GM18498 (cell line): ENCODE measurements around the gene CAMK2D.
"Not testable (repeated sequence)": the region's sequence is repeated elsewhere in the genome, so short reads cannot be mapped to it uniquely, and the experiment has no call there.

Source experiments
- ATAC-seq: cut with Tn5 transposase; IDR thresholded peaks from one replicate; pipeline ENCODE4 v1.9.1; 2021; ENCODE audit warnings: mild to moderate bottlenecking, moderate library complexity; ENCODE audit not compliant: unreplicated experiment

CAMK2D gene

DNA sequence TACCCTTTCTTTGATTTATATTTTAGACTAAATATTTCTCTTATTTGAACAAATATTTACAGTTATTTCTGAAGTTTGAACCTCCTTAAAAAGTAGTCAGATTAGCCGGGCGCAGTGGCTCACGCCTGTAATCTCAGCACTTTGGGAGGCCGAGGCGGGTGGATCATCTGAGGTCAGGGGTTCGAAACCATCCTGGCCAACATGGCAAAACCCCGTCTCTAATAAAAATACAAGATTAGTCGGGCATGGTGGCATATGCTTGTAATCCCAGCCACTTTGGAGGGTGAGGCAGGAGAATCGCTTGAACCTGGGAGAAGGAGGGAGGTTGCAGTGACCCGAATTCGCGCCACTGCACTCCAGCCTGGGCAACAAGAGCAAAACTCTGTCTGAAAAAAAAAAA, 2.4 kb upstream of the CAMK2D start:
- not testable (repeated sequence) for ATAC-seq

DNA sequence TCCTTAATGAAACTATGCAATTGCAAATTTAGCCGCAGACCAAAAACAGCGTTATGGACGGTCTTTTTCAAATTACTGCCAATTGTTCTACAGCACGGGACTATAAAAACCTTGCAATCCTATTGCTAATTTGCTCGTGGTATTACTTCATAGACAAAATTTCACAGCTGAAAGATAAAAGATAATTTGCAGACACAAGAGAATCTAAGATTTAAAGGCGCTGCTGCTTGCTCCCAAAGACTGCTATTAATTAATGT, 1.4 kb upstream of the CAMK2D start:
- ATAC-seq: no peak

DNA sequence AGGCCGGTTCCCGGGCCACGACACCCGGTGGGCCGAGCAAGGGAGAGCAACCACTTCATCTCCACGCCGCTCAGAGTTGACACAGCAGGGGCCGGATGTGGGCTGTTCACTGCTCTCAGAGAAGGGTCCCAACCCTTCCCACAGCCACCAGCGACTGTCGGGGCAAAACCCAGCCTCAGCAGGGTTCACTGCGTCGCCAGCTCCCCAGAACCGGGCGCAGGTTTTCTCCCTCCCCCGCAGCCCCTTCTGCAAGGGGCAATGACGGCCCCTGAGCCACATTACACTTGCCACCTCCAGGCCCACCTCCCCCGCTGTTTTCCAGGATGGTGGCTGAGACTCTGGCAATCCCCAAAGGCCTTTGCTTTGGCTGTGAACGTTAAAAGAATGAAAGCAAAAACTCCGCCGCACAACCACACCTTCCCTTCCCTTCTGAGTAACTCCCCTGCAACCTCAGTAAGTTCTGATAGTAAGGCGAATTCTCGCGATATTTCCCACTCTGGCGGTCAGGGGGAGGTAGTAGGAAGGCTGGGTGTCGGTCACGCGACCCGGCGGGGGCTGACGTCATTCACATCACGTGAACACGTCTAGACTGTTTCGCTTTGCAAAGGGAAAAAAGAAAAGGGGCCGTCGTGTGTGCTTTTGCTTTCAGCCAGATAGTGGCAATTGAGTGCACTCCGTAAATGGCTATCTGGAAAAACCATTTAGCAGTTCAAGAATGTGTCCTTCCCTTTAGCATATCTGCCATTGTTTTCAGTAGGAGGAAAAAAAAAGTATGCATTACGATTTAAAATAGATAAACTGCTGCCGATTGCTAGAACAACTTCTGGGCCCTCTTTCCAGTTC, 869 bp upstream of the CAMK2D start:
- peak; percentile 63 for ATAC-seq

GRCh38 chr4:113760795-113761619, 531 bp downstream of the CAMK2D start:
- ATAC-seq: peak; percentile 29

DNA sequence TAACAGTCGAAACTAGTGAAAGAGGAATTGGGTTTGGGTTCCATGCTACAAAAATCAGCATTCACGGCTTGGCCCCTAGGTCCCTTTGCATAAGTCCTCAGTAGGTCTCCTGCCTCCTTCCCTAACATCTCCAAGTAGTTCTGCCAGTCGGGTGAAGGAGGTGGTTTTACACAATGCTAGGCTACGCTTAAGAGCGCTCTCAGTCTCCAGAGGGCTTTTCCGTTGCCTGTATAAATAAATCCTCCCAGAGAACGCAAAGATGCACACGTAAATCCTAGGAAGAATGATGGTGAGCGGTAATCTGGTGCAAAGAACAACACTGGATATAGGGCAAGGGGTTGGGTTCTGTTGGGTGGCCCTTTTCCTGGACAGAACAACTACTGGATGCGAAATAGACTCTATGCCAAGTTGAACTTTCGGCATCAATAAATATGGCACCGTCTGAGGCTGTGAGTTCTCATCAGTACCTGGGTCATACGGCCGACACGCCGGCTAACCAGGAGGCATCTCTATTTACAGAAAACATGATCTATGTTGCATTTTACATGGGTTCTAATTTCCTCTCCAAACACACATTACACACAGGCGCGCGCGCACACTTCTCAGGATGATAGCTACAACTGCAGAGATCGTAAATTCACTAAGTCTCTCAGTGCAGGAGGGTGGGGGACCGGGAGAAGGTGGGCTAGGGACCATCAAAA, 1.3 kb downstream of the CAMK2D start:
- ATAC-seq: no peak

DNA sequence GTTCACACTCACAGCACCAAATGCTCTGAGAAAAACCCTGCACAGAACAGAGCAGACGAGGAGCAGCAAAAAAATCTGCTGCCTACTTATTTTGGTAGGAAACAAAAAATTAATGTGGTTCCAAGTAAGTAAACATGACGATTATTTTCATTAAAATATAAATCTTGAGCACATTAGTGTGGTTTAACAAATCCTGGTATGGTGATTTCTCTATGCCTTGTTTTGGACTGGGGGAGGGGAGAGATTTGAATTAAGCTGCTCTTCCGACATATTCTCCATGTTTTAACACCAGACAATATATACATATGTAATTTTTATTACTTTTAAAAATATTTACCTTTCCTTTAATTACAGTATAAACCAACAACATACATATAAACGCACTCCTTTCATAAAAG, 1.8 kb downstream of the CAMK2D start:
- ATAC-seq: no peak

DNA sequence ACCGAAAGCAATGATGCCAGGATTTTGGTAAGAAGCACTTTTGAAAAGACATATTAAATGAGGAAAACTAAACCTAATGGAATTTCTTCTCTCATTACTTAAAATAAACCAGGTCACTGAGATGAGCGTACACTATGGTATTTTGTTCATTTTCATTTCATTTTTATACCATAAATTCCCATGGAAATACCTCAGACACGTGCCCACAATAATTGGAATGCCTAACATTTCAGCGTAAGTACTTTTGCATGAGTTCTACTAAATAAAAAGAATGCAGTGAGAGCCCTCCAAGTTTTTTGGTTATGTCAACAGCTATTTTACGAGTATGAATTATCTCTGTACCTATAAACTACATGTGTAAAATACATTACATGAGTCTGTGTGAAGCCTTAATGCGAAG, 3.2 kb downstream of the CAMK2D start:
- ATAC-seq: no peak

DNA sequence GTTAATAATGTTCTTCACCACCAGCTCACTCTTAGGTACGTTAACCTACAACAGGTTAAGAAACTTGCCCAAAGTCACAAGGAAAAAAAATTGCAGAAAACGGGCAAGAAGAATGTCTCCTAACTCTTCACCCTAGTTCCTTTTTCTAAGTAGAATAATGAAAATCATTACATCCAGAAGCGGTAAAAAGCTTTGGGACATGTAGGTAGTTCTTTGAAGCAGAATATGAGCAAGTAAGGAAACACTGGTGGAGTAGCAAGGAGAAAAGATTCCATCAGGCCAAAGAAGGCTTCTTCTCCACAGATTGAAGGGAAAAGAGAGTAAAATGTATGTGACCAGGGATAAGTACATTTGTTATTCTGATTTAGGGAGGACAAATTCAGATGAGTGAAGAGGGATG, 4.1 kb downstream of the CAMK2D start:
- no peak for ATAC-seq

- ATAC-seq: peak; percentile 73
Observed at GRCh38 chr4:113756005-113756410, 5.5 kb downstream of the CAMK2D start.

GRCh38 chr4:113750734-113751133, 10.8 kb downstream of the CAMK2D start:
- no peak for ATAC-seq

DNA sequence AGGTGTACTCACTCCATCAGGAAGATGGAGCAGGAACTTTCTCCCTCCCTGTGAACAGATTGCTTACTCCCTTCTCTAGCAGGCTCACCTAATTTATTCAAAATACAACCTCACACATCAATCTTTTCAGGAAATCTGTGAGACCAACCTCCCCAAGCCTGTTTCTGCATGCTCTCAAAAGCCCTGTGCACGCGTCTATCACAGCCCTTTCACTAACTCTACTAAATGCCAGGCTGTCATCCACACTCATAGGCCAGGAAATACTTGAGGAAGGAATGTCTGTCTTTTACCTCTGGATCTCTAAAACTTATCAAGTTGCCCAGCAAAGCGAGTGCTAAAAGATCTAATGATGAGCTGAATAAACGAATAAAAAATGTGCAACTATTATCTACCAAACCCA, 11.2 kb downstream of the CAMK2D start:
- no peak for ATAC-seq

GRCh38 chr4:113749178-113749577, 12.4 kb downstream of the CAMK2D start:
- ATAC-seq: no peak

DNA sequence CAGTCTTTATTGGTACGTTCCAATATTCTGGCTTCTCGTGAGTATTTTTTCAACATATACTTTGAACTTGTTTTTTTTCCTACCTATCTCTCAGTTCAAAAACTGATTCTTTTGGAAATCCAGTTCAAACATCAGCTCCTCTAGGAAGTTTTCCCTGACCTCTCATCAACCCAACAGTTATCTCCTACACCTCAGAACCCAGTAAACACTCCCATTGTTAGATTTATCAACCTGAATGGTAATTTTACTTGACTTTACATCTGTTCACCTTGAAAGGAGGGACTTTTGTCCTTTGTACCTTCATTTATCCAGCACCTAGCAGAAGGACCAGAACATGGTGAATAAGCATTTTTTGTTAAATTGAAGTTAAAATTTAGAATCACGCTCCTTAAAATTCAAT, 13.6 kb downstream of the CAMK2D start:
- ATAC-seq: no peak

DNA sequence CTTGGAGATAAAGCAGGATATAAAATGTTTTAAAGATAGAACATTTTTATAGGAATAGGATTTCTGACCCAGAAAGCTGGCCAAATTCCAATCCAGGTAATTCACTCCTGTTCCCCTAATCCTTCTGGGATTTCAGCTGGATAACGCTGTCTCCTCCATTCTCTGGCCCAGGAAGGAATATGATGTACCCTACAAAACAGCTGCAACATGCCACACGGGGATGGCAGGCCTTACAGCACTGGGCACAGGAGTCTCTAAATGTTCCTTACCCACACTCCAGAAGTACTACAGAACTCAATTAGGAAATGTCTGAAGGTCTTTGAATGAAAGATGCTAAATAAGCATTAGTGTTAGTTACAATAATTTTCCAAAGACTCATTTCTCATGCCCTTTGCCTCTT, 15.8 kb downstream of the CAMK2D start:
- no peak for ATAC-seq

DNA sequence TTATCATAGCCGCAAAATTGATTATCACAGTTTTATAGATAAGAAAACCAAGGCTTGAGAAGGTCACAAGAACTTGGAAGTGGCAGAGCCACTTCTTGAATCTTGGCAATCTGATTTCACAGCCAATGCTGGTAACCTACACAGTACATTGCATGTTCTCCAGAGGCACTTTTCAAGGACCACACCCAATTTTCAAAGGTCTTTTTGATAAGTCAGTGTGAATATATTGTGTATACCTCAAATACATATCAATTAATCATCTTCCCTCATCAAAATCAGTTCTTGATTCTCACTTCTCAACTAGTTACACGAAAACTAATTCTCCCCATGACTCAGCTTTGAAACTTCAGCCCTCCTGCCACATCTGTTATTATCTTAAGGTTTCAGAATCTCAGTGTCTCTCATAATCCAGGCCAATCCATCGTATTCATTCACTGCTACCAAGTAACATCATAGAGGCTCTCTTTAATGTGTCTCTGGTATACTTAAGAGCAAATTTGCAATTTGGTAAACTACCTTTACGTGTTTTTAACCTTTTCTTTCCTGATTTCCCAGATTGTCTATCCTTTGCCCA, 16.8 kb downstream of the CAMK2D start:
- no peak for ATAC-seq

- ATAC-seq: no peak
Observed at GRCh38 chr4:113743690-113744089, 17.8 kb downstream of the CAMK2D start.

DNA sequence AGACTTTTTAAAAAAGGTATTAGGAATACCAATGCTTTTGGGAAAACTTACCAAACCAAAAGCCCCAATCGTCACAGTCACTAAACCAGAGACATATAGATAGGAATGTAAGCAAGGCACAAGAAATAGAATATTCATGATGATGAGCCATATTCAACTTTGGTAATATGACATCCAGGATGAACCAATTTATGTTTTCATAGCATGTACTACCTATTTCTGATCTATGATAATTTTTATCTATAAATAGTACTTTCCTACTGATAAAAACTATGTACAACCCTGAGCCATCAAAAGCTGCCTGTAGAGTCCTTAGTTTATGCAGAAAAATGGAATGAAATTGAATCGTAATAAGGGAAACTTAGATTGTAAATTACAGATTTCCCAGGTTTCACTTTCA, 18.9 kb downstream of the CAMK2D start:
- ATAC-seq: no peak

DNA sequence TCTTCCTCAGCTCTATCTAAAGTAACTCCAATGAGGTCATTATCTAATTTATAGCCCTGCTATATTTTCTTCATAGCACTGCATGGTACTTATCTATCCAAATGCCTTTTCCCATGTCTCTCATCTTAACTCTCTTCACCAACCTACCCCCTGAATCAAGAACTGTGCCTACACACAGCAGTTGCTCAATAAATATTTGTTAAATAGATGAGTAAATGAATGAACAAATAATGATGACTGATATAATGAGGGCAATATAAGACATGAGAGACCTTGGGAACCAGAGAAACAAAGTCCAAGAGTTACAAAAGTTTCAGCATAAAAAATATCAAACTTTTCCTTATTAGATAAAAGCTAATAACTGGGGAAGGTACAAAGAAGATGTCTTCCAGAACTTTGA, 19.6 kb downstream of the CAMK2D start:
- no peak for ATAC-seq

GRCh38 chr4:113740857-113741379, 20.6 kb downstream of the CAMK2D start:
- ATAC-seq: no peak

DNA sequence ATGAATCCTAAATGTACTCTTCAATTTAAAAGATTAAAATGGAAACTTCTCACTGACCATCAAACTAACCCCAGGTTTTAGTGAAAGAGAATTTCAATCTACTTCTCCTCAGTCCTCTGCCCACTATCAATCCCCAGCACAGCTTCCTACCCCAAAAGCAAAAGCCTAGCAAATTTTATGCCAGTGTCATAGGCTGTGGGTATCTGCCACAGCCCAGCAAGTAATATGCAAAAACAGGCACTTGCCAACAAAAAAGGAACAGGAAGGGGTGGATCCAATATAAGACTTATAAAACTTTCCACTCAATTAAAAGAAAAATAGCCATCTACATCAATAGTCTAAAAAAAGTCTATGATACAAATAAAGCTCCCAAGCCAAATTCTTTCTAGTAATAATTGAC, 22.3 kb downstream of the CAMK2D start:
- no peak for ATAC-seq

DNA sequence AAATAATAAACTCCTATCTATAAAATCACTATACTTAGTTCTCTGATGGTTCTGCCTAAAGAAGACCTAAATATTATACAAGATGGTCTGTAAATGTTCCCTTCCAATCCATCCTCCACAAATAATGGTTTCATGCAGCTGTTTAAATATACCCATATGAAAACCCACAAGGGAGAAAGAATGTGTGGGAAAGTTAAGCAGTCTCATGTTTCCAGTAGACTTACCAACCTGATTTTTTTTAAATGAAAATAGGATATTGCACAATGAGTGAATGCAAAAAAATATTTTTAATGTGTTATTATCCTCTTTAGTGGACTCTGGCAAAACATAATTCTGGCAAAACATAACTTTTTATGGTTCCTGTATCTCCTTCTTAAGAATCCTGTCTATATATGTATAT, 23.3 kb downstream of the CAMK2D start:
- ATAC-seq: no peak
